Dermis microvascular lymphatic vessel endothelial cell (primary cell): Measurements from ENCODE around the gene ELF4. TPM values are rescaled to one million over a fixed set of nuclear protein-coding genes. Genes with fewer than 3 reads are reported as not detected.

Source experiments
- DNase-seq, 2 donors: peaks; one replicate each; pipeline versions ENCODE4 v3.0.0 to v3.0.0-alpha.2; 2010; ENCODE audit warnings: low read depth in 2 of 2
- total RNA-seq: library from RNA; depleted of rRNA; stranded (reverse); fragments of >200 nt; gene quantifications from 2 replicates; pipeline ENCODE4 v1.2.1, GENCODE V29; 2014

ELF4 gene
- total RNA-seq, 1 donor from 2014 or later = 9.8 TPM

DNA sequence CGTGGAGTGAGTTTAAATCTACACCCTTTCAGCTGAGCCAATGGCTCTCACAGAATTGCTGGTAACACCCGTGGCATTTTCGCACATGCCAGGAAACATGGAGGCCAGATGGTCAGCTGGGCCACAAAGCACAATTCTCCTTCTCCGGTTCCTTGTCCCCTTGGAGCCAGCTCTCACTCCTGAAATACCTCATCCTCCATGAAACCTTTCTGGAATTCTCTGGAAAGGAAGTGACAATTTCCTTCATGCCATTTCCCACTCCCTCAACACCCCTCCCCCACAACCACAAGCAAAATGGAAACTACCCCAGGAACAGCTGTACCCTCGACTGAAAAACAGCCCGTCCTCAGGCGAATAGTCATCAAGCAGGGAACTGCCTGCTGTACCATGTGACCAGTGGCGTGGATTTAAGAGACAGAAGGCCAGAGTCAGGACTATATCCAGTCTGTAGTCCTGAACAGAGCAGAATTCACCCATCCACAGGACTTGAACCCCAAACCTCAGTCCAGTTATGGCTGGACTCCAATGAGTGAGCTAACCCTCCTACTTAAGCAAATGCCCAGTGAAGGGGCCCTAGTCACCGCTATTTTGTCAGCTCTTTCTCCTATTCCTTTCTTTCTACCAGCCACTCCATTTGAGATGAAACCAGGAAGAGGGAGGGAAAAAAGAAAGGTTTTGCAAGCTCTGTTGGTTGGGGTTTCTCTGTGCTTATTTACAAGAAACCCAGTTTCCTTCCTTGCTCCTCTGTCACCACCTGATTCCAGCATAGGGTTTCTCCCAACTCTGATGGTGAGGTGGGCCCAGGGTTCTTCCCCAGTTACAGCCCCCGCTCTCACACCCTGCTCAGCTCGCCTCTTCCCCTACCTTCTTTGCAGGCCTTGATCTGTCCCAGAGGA is 24.5 kb downstream of the ELF4 start:
- DNase-seq = peak; percentile 92 to 94

DNA sequence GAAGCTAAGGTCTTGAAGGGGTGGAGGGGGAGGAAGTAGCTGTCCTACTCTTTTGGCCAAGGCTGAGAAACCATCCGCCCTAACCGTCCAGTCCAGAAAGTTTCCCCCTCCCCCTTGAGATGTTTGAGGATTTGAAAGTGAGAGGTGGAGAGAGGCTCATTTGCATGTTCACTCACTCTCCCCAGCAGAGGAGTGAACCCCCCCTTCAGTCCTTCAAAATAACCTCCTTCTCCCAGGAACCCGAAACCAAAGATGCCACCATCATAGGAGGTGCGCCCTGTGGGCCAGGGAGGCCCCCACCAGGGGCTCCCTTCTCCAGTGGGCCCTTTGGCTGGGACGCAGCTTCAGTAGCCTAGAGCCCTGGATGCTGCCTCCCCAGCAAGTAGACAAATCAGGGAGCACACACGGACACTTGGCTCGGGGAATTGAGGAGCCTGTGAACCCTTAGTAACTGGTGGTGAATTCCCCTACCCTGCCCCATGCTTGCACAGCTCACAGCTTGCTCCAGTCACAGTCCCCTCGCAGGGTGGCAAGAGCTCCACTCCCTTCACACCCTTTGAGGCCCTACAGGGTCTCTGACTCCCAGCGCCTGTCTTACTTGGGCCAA is 25.6 kb downstream of the ELF4 start:
- no peak for DNase-seq

DNA sequence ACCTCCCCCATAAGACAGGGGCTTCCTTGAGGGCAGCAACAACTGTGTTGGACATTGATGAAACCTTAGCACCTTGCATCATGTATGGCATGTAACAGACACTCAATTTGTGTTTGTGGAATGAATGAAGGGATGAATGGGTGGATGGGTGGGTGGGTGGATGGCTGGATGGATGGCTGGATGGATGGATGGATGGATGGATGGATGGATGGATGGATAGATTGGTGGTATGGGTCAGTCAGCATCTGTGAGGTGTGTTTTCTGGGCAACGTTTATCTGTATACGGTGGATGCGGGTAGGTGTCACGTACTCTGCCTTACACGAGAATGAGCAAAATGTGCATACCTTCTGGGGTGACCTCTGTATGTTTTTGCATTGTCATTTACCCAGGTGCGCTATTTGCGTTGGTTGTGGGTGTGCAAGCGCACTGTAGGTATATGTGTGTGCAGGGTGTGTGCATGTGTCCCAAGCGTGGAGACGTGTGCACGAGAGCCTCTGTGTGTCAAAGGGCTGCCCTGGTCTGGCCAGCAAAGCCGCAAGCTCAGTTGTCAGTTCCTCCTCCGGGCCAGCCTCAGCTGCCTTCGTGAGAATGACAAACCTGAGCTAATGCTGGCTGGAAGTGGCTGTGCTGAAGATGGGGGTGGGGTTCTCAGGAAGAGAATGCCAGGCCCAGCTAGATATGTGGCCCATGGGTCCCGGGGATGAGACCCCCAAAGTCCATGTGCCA is 26.5 kb downstream of the ELF4 start:
- no peak for DNase-seq

DNA sequence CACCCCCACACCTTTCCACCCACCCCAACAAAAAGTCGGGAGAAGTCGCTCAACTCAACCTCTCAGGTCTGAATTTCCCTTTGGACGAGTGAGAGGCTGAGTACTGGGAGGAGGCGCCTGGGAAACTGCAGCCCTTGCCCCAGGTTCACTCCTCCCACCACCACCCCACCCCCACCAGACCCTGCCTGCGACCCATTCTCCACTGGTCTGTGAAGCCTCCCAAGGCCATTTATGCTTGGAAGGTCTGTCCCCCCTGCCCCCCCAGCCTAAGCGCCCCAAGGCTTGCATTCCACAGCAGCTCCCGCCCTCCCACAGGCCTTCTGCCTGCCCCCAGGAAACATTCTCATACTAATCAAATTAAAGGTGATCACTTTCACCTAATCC is 27.2 kb downstream of the ELF4 start:
- DNase-seq = no peak

DNA sequence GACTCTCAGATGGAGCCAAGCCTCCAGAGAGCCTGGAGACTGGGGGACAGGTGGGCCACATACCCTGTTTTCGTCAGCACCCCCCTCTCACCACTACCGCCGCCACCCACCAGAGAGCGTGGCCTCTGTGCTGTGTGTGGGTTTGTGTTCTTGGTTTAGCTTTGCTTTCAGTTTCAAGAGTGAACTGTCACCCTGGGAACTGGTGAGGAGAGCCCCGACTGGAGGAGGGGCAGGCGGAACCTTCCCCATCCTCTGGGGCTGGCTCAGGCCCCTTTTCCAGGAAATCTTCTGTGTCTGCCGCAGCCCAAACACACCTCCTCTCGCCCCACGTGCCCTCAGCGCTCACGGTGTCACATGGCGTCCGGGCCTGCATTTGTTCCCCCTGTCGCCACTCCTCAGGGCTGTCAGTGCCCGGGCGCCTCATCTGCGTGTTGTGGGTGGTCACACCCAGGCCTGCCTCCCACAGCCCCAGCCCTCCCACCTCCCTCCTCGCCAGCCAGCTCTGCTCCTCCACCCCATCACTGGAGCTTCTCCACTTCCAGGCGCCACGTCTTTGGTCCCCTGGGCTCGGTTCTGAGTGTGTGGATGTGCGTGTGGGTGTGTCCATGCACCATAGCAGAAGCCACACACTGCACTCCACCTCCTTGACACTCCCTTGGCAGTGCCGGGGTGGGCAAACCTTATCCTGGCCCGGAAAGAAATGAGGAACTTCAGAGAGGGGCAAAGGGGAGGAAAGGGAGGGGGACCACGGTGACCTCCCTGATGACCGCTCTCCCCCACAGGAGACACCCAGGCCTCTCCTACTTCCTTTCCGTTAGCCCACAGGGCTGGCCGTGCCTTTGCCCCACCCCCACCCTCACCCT is 27.8 kb downstream of the ELF4 start:
- no peak for DNase-seq

DNA sequence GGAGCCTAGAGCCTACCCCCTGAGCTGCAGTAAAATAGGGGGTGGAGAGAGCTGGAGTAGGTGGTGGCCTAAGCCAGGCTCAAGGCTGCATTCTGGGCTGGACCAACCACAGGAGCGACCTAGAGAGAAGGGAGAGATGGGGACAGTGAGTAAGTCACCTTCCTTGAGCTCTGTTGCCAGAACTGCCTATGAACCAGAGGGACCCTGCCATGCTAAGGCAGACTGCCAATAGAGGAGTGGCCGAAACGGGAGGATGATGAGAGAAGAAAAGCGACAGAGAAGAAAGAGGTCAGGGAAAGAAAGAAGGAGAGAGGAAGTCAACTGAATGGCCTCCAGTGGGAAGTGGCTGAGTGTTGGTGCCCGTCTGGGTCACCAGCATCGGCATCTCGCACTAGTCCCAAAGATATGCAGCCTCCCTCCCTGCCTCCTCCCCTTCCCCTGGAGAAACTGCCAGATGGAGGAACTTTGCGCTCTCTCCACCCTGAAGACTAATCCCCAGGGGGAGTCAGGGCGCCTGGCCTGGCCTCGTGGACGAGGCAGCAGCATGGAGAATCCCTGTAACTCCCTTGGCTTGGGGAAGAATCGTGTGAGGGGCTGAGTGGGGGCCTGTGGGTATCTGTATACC is 28.8 kb downstream of the ELF4 start:
- no peak for DNase-seq

DNA sequence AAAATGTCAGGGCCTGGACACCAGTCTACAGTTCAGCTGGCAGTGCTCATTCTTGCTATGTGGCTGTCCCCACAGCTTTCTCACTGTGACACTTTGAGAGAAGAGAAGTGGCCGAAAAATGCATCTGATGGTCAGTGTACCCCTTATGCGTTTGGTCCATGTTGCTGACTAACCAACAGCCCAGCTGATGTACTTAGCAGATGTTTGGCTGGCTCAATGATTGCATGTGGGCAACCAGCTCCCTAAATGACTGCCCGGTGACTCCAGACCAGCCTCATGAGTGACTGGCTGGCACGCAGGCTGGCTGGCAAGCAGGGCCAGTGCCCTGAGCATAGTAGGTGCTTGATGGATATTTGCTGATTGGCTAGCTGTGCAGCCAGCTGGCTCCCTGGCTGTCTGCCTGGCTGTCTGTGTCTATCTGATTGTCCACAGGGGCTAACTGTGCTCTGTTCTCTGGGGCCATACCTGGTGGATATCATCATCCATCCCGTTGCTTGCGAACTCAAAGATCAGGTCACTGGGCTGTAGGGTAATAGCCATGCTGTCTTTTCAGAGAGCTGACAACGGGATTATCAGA is 29.4 kb downstream of the ELF4 start:
- no peak for DNase-seq

DNA sequence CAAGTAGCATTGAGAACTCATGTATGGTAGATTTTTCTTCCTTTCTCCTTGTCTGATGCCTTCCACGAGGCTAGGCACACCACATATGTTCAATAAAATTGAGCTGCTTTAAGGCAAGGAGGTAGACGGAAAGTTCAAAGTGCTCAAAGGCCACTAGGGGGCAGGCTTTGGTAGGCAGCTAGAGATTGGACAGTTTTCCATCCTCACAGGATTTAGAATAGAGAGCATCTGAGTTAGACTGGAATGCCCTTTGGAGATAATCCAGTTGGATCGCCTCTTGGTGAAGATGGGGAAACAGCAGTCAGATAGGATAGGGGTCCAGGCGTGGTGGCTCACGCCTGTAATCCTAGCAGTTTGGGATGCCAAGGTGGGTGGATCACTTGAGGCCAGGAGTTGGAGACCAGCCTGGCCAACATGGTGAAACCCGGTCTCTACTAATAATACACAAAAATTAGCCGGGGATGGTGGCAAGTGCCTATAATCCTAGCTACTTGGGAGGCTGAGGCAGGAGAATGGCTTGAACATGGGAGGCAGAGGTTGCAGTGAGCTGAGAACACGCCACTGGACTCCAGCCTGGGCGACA is 30.4 kb downstream of the ELF4 start:
- peak; percentile 59 to 71 for DNase-seq

DNA sequence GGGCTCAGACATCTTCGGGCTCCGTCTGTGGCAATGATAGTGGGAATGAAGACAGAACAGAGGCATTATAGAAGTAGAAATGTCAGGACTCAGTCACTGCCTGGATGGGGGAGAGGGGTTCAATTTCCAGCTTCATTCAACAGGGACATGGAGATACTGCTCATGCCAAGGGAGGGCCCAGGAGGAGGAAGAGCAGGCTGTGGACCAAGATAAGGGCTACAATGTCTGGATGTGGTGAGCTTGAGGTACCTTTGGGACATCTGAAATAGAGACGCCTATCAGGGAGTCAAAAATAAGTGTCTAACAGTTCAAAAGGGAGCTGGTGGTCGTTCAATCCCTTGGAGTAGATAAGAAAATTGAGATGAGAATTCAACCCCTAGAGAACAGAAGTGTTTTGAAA is 34.5 kb downstream of the ELF4 start:
- DNase-seq = no peak

DNA sequence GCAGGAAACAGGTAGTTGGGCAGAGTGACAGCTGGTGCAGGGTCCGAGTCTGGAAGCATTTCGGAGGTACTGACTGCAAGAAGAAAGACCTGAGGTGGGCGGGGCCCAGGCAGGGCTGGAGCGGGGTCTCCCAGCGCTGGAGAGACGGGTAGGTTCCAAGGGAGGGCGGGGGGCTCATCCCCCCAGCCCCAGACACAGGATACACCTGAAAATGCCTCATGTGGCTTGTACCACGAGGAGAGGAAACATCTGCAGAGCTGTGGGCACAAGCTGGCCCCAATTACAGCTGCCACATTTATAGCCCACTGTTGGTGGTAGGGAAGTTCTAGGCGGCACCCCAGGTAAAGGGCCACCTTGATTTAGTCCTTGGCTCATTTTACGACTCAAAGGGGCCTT is 38.0 kb downstream of the ELF4 start:
- DNase-seq = no peak

DNA sequence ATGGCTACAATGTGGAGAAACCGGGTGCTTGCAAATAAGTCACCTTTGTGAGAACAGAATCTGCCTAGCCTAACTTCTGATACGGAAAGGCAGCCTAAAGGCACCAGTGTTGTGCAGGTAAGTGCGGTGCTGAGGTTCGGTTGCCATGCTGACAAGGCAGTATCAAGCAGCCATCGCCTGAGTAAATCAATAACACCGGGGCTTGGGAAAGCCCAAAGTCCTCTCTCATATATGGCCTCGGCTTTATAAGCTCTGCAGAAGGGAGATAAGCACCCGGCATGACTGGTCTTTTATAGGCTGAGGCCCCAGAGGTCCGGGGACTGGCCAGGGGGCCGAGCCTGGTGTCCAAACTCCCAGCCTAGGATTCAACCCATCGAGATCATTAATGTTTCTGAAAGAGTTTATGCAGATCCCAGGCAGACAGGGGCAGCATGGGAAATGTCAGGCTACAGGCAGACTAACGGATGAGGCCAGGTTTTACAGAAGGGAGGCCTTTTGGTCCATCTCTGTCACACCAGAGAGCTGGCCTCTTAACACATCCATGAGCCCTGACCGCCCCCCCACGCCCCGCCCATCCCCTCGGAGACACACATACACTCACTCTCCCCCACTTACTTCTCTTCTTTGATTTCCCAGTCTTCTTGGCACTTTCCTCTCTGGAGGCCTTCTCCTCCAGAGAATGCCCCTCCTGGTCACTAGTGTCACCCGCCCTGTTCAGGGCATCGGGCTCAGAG is 38.5 kb downstream of the ELF4 start:
- DNase-seq = no peak

DNA sequence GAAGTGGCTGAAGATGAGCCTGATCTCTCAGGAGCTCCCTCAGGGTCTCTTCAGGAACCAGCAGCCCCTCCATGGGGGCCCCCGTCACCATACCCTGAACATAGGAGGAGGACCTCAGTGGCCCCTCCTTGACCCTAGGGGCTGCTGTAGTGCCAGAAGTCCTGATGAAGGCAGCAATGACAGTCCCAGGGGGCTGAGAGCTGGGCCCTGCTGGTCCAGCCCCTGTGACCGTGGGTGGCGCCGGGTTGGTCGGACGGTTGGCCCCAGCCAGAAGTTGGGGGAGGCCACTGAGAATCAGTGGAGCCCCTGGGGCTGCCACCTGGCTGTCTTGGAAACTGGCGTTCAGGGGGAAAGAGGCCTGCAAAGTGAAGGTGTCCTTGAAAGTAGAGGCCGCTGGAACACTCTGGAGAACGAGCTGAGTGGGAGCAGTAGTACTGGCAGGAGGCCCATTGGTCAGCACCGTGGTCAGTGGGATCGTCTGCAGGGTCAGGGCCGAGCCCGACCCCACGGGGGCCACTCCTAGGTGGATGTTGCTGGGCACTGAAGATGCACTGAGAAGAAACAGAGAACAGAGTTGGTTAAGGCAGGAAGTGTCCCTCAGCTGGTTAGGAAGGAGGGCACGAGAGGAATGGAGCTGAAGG is 43.2 kb downstream of the ELF4 start:
- DNase-seq = no peak

DNA sequence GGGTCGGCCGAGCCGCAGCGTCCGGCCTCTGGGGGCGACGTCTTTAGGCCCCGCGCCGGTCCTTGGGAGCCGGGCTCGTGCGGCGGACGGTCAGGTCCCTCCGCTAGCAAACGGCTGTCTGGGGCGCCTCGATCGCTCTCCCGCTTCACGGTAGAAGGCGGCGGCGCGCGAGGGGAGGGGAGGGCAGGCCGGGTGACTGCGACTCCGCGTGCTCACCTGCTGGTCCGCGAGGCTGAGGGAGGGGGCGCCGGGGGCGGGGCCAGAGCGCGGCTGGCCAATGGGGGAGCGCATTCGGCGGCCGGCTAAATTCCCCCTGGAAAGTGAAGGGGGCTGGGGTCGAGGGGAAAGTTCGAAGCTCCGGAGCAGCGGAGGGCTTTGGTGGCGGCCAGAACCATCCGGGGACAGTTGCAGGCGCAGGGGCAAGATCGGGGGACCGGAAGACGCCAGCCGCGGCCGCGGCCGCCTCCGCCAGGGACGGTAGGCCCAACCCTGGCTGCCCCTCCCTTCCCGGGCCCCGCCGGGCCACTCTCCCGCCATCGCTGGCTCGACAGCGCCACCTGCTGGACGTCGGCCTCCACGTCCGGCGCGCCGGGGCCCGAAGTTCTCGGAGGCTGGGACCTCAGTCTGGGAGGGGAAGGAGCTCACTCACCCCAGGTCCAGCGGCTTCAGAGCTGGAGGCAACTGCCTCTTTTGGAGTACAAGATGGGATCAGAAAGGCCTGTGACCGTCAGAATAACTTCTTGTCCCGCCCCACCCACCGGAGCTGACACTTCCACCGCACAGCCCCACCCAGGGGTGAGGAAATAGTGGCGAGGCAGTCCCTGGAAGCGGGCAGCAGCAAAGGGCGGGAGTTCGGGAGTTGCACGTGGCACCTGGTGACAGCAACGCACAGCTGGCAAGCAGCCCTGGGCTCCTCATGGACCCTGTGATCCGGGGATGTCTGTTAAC is 49.9 kb downstream of the ELF4 start:
- DNase-seq = peak in 1 of 2 donors; percentile 57

DNA sequence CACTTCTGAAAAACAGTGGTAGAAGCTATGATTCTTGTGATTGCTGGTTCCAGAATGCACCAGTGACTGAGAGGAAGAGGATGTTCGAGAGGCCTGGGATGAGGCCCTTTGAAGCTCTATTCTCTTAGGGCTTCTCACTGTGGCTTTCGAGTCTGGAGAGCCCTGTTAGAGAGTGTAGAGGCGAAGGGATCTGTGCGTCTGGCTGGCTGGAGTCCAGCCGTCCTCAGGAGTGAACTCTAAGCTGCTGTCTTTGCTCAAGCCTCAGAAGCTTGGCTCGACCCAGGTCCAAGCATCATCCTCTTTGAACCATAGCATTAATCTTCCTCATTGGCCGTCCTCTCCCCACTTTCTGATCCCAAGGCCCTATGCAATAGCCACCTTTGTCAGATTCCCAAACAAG is 51.6 kb downstream of the ELF4 start:
- no peak for DNase-seq

DNA sequence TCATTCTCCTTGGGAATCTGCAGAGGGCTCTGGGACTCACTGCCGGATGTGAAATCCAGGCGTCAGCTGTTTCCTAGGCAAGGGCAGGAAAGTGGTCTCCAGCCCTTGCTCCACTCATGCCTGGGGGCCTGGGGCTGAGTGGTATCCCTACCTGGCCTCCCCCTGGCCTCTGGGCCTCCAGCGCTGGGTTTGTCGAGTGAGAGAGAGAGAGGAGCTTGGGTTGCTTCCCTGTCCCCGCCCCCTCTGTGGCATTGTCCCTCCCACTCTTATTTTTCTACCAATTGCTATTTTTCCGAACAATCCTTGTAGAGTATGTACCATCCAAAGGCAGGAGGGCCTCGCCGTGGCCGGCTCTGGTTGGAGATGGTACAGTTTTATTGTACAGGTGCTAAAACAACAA is 53.1 kb downstream of the ELF4 start:
- peak in 1 of 2 donors; percentile 7 for DNase-seq

DNA sequence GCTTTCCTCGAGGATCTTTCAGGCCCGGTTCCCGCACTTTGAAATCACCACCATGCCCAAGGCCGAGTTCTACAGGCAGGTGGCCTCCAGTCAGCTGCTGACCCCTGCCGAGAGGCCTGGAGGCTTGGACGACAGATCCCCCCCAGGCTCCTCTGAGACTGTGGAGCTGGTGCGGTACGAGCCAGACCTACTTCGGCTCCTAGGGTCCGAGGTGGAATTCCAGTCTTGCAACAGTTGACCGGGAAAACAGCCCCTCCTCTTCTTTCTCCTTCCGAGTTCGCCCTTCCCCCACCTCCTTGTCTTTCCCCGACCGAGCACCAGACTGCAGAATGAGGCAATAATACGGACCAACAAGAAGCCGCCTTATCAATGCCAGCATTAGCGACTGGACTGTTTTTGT is 54.4 kb downstream of the ELF4 start:
- DNase-seq = no peak

DNA sequence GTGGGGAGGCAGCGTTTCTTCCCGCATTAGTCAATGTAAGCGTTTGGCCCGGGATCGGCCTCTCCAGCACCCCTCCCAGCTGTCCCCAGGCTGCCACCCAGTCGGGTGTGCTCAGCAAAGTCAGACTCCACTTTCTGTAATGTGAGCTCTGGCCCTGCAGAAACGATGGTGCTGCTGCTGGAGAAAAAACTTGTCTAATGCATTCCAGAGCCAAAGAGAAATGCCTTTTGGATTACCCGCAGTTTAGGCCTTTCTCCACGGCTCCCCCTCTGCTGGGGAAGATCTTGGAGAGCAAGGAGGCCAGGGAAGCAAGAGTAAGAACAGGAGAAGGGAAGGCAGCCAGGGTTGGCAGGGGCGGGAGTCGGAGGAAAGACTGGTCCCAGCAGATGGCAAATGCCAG is 55.2 kb downstream of the ELF4 start:
- no peak for DNase-seq

DNA sequence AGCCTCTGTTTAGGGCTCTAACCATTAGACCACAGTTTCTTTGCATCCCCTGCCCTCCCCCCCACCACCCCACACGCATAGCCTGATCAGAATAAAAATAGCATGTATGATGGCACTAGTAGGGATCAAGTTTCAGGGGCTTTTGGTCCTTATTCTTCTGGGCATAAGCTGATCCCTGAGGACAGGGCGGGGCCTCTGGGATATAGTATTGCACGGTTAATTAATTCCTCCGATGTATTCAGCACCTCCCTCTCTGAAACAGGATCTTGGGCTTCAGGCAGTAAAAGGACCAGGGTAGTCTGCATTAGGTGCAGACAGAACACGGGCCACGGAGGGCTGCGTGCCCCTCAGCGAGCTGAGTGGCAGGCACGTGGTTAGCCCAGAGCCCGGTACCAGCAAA is 57.1 kb downstream of the ELF4 start:
- no peak for DNase-seq
